Renal cortical epithelial cell (primary cell): ENCODE data around the gene DGKB. TPM values are rescaled to one million over a fixed set of nuclear protein-coding genes. Genes with fewer than 3 reads are reported as not detected.
A peak's percentile ranks its signal among the peaks of the same experiment; 100 is the strongest.

ENCODE experiments used
- DNase-seq: peaks from one replicate; pipeline ENCODE4 v3.0.0-alpha.2; 2011; ENCODE audit warnings: low read depth
- total RNA-seq: library from RNA; depleted of rRNA; stranded (reverse); fragments of >200 nt; gene quantifications from 2 replicates; pipeline ENCODE4 v1.2.3, GENCODE V29; 2014

The DGKB gene
- total RNA-seq, 1 donor from 2014 or later: not detected

DNA sequence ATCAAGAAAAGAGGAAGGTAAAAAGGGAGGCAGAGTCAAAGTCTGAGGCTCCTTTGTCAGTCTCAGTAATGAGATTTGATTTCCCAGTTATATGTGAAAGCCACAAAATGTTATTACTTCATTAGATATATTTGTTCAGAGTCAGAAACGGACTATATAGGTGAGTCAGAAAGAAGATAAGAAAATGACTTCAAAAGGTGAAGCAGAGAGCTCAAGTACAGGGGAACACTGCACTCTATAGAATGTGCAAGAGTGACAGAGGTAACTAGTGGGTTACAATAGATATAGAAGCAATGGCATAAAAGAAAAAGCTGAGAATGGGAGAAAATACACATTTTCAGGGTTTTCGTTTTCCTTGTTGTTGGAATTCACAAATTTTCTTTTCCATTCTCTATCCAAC is 43.3 kb downstream of the DGKB start:
- DNase-seq: no peak

DNA sequence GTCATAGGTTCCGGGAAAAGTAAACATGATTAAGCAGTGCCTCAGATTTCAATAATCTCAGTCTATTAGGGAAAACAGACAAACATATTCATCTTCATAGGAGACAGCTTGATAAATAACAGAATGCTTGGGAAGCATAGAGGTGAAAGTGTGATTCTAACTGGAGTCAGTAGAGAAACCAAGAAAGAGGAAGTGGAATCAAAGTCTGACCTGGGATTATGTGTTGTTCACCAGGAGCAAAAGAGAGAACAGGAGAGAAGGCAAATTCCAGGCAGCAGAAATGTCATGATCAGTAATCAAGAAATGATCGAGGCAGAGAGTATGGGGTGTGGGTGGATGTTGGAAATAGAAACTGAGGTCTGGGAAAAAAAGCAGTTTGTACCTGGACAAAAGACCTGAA is 43.7 kb downstream of the DGKB start:
- DNase-seq: no peak

DNA sequence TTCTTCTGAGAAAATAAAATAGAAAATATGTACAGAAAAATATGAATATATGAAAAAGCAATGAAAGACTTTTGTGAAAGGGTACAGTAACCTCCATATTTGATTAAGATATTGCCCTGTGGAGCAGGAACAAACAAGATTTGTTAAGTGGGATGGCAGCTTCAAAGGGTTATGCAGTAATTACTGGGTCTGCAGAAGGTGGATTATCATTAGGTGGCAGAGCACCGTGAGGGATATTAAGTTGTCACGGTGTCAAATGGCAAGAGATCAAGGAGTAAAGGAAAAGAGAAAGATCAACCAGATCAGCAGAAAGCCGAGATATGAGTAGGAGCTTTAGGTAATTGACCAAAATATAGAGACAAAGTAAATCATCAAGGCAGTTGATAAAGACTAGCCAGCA is 44.1 kb downstream of the DGKB start:
- DNase-seq: no peak

DNA sequence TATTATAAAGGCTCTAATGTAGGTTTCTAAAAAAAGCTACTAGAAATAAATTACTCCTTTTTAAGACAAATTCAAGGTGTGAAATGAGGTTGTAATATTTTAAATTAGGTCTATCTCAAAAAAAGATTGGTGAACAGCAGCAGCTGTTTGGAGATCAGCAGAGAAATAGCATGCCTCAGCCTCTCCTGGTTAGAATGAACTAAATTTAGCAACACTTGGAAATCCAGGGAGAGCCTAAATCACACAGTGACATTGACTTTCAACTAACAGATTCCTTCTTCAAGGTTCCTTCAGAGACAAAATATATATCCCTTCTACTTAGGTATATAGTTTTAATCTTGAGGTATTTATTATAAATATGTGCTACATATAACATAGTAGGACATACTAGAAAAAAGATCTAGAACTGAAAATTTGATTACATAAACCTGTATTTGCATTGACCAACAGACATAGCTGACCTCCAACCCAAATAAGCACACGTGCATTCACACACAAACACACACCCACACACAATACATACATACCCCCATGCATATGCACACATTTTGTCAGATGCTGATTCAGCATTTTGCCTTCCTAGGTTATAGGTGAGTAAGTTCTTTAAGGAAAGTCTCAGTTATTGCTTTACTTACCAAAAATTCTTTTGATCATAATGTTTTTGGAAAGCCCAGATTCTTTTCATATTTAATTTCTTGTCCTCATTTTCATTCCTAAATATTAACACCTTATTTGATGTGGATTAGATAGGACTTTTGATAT is 47.3 kb downstream of the DGKB start:
- no peak for DNase-seq

DNA sequence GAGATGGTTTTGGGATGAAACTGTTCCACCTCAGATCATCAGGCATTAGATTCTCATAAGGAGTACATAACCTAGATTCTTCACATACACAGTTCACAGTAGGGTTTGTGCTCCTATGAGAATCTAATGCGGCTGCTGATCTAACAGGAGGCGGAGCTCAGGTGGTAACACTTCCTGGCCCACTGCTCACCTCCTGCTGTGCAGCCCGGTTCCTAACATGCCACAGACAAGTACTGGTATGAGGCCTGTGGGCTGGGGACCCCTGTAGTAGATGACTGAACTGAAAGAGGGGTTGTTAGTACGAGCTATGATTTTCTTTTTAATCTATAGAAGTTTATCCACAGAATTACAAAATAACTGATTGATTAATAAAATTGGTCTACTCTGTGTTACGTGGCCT is 48.1 kb downstream of the DGKB start:
- no peak for DNase-seq

DNA sequence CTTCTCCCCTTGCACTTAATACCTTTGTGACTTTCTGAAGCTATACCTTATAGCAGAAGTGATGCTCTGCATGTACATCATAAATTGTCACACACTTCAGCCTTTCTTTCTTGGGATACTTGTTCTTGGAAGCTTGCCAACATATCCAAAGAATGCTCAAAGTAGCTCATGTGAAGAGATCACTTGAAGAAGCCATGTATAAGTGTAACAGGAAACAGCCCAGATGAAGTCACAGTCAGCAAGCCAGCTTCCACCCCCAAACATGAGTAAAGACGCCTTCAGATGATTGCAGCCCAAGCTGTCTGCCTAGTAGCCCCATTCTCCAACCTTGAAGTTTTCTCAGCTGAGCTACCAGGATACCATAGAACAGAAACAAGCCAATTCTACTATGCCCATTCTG is 50.9 kb downstream of the DGKB start:
- peak; percentile 2 for DNase-seq

DNA sequence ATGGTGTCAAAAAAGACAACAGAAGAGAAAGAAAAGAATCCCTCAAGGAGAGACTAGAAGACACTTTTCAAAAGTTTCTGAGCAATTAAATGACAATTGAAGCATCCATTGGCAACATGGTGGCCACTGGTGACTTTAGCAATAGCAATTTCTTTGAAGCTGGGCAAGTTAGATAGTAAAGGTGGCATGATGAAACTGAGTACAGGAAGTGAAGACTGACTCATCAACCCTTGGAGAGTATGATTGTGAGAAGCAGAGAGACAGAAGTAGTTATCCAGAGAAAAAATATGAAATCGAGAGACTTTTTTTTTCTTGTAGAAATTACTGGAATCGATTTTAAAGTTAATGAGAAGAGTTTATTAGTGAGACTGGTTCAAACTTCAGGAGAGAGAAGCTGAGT is 52.5 kb downstream of the DGKB start:
- peak; percentile 38 for DNase-seq

DNA sequence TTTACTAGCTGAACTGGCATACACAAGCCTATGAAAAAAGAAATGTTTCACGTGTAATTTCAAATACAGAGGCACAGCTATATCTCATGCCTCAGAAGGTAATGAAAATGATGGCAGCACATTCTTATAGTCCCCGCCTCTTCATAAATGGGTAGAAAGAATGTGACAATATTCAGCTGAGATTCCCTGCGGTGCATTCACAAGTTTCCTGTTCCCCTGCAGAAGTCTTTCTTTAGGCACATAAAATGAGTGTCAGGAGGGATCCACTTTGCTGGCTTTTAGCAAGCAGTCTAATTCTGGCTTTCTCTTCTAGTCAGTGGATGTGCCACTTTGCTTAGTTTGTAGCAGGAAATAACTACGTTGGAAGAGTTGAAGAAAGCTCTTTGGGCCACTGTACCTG is 56.1 kb downstream of the DGKB start:
- DNase-seq: no peak

DNA sequence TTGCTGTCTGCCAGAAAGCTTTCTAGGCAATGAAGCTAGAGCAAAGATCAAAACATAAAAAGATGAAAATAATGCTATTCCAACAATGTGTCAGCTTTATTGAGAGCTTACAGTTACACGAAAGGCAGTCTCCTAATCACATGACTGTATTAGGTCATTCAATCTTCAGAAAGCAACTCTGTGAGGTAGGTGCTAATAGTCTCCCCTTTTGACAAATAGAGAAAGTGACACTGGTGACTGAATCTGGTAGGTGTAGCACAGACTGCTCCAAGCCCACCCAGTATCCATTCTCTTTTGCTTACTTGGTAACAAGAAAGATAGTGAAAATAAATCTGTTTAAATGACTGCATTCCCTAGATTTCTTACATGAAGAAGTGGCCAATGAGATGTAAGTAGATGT is 58.8 kb downstream of the DGKB start:
- DNase-seq: no peak

DNA sequence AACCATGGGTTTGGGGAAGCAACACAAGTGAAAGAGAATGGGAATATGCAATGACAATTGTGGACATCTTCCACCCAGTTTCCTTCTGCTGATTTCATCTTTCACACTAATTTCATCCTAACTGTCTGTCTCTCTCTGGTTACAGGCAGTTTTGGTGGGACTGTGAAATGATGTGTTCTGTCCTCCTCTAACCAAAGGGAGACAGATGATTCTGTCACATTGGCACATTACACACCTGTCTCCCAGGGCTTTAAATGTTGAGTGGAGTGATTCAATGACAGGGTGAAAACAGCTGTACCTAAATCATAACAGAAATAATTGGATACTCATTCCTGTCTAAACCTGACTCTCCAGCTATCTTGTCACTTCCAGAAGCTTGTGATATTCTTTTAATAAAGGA is 60.0 kb downstream of the DGKB start:
- DNase-seq: no peak

DNA sequence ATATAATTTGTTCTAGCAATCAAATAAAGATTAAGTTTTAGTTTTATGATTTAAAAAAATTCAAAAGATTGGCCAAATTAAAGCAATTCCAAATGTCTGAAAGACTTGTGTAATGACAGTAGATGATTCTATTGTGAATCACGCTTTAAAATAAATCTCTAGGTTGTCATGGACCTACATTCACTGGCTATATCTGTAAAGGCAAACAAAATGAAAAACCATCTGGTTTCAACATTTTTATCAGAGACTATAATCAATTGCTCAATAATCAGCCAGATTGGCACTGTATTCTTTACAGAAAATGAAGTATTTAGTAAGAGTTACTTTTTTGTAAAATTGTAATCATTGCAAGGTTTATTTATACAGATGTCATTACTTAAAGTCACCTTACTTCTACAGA is 60.7 kb downstream of the DGKB start:
- no peak for DNase-seq

DNA sequence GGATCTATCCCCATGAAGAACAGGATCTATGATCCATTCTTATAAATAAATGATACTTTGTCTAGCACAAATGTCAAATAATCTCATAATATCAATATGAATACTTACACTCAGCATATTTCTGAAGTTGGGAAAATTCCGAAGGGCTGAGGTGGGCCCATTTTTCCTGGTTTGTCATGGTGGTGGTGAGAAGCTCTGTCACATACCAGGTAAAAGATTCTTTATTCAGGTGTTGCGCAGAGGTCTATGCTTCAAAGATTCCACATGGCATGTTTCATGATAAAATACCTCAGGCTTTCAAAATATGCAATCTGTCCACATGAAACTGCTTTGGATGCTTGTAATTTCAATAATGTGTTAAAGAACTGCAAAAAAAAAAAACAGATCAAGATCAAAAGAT is 61.5 kb downstream of the DGKB start:
- DNase-seq: no peak

DNA sequence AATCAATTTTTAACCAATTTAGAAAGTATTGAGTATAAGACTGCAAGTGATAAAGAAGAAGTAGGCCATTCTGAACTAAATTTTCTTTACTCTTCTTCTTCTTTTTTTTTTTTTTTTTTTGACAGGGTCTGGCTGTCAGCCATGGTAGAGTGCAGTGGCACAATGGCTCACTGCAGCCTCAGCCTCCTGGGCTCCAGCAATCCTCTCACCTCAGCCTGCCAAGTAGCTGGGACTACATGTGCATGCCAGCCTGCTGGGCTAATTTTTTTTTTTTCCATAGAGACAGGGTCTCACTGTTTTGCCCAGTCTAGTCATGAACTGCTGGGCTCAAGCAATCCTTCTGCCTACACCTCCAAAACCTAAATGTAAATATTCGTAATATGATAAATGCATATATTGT is 63.2 kb downstream of the DGKB start:
- DNase-seq: no peak

DNA sequence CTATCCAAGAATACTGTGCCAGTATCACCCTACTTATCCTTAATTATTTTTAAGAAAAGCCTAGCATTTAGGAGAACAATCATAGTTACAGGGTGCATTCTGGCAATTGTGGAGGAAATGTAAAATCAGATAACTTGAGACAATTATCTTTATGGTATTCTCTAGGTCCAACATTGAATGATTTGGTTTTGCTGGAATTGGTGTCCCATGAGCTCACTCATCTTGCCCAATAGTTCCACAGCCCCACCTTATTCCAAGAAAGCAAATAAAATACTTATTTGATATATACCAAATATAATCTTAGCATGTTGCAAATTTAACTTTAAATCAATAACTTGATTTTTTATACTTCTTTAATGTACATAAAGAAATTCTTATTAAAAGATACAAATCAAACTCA is 65.3 kb downstream of the DGKB start:
- no peak for DNase-seq

DNA sequence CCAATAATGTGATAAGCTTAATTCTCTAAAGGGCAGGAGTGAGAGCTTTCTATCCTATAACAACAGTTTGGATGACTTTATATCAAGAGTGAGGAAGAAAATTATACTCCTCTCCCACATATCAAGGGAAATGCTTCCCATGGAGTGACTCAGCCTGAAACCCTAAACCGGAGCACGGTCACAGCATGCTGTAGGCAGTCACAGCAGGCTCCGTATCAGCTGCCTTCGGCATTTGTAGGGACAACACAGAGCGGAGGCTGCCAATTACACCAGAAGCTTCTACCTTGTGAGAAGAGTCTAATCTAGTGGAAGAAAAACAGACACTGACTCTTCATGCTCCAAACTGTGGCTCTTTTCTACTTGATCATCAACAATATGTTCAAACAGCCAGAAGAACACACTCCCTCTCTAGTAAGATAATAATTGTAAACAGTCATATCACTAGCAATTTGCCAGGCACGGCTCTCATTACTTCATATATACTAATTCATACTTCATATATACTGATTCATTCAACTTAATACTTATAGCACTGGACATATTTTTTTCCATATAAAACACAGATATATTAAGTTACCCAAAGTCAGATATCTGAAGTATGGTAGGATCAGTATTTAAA is 65.9 kb downstream of the DGKB start:
- DNase-seq: peak; percentile 58

DNA sequence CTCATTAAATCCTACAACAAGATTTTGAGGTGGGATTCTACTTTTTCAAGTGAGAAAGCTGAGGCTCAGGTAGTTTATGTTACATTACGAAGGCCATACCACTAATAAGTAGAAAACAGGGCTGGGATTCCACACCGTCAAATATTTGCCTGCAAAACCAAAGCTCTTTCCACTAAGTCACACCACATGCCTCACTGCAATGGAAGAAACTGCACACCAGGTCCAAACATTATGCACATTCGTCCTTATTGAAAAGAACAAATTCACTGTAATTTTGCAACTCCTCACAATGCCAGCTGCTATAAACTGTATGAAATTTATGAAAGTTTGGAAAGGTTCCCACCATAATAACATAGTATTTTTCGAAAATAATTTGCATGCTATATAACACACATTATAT is 66.5 kb downstream of the DGKB start:
- no peak for DNase-seq

DNA sequence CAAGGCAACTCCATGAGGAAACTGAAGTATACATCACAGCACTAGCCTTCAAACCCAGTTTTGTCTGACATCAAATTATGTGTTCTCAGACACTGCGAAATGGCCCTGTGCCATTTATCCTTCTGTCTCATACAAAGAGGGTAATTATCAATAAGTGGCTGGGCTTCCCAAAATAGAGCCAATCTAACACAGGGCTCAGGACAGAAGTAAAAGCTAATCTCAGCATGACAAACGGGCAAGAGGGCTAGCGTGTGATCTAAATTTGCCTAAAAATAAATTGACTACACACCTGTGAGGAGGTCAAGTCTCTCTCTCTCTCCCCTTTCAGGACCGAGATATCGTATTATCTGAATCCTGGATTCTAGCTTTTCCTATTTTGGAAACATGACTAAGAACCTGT is 67.2 kb downstream of the DGKB start:
- no peak for DNase-seq

DNA sequence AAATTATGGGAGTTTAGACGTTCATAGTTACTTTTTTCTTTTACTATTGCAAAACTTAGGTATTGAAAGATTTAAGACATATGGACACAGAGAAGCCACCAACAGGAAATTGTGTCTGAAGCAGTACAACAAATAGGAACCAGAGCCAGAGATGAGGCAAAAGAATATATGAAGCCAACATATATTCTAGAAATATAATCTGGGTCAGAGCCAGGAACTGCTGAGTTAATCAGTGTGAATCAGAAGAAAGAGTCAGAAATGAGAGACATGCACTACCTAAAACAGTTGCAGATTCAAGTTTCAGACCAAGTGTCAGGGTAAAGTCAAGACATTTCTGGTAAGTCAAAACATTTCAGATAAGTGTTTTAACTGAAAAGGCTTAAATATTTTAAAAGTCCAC is 67.7 kb downstream of the DGKB start:
- DNase-seq: no peak

DNA sequence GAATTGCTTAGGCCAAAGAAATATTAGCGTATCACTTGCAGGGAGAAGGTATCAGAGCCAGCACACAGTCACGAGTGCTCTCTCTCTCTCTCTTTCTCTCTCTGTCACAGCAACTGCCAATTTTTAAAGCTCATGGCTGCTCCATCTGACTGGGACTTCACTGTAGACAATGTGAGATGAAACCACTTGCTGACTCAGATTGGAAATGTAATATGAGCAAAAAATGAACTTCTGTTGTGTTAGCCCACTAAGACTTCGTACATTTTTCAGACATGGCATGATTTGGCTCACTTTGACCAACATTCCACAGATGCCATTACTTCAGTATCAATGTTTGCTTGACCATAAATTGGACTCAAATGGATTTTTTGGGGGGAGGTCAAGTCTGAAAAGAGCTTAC is 68.1 kb downstream of the DGKB start:
- DNase-seq: peak; percentile 14

DNA sequence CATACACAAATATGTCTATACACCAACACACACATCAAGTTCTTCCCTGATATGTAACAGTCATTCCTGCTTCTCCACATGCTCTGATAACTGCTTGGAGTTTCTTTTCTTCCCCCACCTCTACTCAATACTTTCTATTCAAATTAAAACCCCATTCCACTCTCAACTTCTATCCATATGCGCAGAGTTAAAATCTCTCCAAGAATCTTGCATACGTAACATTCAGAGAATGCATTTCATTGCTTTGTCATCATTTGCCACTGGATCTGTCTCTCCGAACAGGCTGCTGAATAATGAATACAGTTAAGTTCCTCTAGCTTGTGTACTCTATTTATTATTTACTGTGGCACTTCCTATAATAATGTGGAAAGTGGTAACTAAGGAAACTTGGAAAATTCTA is 68.8 kb downstream of the DGKB start:
- no peak for DNase-seq

DNA sequence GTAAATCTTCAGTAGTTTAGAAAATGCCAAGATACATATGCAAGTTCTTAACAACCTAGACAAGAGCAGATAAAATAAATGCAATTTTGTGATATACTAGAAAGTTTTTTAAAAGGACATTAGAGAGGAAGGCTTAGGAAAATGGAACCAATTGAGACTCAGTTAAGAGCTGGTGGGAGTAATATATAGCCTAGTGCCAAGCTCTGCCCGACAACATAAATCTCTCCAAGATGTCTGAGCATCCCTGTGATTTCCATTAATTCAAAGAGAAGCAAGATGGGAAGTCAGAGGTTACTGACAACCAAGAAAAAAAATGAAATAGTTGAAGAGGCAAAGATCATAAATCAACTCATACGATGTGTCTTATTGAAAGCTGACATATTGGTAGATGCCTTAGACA is 74.5 kb downstream of the DGKB start:
- DNase-seq: no peak

DNA sequence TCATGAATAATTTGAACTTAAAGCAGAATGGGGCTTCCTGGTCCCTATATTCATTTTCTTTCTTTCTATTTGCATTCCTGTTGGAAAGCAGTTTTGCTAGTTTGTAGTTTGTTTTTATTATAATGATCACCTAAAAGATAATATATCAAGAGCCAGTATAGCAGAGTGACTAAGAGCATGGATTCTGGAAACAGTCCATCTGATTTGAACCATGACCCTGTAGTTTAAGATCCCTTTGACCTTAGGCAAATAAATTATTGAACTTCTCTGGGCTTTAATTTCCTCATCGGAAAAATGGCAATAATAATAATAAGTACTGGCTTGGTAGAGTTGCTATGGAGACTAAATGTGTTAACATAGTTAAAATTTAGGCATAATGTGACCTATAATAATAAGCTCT is 76.1 kb downstream of the DGKB start:
- DNase-seq: no peak

DNA sequence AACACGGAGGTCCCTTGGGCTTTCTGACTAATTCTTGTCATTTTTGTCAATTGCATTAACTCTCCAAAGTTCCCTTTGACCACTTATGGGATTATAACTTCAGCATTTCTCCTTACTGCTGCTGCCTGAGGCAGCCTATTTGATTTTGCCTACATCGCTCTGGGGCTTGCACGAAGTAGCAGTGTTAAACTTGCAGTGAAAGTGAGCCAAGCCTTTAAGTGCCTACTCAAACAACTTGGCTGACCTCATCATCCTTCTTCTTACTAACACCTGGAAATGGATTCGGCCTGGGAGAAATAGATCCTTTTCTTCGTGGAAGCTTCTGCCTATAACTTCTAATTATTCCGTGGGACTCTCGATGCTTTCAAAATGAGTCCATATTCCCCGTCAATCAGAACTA is 76.6 kb downstream of the DGKB start:
- DNase-seq: no peak

DNA sequence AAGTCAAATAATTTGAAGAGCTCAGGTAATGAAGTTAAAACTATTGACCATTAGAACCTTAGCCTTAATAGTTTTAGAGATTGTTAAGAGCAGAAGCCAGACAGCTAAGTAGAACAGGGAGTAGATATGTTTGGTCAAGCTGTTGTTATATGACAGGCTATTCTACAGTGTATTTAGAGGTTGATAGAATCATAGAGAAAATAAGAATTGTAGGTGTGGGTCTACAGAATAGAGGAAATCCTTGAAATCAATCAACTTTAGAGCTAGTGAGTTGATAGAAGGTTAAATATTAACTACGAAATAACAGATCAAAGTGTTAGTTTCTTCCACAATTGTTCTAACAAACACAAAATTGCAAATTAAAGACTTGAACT is 80.1 kb downstream of the DGKB start:
- no peak for DNase-seq
